T47D (cell line): ENCODE results near the gene NPAS3.

ENCODE experiments used
- DNase-seq, 2 experiments: peaks; one replicate each; pipeline versions ENCODE4 v3.0.0 to v3.0.0-alpha.2; 2011 to 2012; ENCODE audit warnings: low read depth in 1 of 2, low spot score in 1 of 2
- JUND ChIP-seq: IDR thresholded peaks from 2 replicates; pipeline ENCODE4 v1.6.1; 2012; ENCODE audit warnings: low read depth
- in situ Hi-C: cut with HindIII; loops from 2 replicates; pipeline ENCODE4 v1.10.0; 2016; ENCODE audit warnings: low sequenced_read_pairs, low pct_unique_long_range_greater_than_20kb

The NPAS3 gene

DNA sequence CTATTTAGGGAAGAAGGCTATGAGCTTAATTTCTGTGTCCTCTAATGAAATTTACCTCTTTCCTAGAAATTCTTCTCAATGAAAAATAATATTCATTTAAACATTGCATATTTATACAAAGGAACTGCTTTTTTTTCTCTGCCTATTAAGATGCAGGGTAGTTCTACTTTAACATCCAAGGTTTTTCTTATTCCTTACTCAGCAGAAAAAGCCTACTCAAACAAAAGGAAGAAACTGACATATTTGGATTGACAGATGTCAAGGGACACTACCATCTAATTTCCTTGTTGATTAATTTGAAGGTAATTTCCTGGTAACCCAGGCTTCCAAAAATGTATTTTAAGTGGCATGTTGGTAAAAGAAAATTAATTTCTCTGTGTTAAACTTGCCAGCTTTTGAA lies 819.9 kb downstream of the NPAS3 start:
- in situ Hi-C loops: no loop called here
- TF ChIP-seq JUND: no peak
- DNase-seq: no peak

DNA sequence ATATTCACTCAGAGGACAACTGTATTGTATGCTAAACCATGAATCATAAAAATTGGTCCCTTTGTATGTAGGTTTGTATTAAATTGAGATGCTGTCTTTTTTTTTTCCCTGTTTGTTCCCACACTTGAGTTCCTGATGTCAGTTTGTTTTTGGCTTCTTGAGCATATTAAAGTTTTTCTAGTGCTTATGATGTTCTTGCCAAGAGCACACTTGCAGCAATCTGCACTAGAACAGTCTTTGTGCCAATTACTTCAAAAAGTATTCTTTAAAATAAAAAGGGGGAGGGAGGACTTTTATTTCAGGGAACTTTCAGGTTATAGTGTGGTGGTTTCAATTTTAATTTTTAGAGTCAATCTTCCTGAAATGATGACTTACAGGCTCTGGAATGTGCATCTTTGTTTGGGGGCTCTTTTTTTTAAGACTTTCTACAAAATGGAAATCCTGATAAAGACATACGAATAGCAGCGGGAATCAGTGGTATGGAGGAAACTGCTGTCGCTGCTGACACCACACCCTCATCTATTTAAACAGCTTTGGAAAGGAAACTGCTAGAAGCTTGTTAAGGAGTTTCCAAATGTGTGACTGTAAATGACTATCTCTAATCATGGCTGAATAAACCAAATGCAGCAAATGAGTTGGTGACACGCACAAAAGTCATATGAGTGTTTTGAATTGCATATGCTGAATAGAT lies 823.6 kb downstream of the NPAS3 start:
- DNase-seq: no peak
- in situ Hi-C loops: no loop called here
- TF ChIP-seq JUND: no peak

DNA sequence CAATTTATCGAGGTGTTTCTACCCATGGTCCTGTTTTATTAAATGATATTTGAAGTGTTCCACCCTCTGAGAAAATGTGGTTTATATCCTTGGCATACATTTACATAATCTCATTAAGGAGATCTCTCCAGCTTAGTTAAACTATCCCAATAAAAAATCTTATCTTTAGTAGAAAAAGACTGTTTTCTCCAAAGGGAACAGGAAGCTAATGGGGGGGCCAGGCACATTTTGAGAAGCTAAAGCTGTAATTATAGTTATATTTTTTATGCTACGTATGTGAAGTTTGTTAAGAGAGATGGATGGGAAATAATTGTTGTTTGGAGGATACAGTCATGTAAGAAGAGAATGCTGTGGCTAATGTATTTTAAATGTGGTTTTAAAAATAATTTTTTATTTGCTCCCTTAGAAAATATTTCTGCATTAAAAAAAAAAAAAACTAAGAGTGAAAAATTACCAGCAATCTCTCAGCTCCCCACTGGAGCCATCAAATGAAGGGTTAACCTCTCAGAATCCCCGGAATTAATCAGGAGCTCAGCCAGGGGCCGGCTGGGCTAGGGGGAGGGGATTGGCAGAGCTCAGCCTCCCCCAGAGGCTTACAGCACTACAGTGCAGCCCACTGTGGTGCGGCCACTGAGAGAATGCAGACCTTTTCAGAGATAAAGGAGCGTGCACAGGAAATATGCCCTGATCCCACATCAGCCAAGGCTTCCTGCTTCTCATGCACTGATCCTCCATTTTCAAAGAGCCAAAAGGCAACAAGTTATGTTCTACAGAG lies 826.4 kb downstream of the NPAS3 start:
- TF ChIP-seq JUND: no peak
- DNase-seq: no peak
- in situ Hi-C loops: no loop called here

- no peak for TF ChIP-seq JUND
- DNase-seq: no peak
- in situ Hi-C loops: no loop called here
Measured at GRCh38 chr14:33767586-33768457, 829.1 kb downstream of the NPAS3 start.

- in situ Hi-C loops: no loop called here
- TF ChIP-seq JUND: no peak
- DNase-seq: no peak
Measured at GRCh38 chr14:33768458-33768830, 829.8 kb downstream of the NPAS3 start.

DNA sequence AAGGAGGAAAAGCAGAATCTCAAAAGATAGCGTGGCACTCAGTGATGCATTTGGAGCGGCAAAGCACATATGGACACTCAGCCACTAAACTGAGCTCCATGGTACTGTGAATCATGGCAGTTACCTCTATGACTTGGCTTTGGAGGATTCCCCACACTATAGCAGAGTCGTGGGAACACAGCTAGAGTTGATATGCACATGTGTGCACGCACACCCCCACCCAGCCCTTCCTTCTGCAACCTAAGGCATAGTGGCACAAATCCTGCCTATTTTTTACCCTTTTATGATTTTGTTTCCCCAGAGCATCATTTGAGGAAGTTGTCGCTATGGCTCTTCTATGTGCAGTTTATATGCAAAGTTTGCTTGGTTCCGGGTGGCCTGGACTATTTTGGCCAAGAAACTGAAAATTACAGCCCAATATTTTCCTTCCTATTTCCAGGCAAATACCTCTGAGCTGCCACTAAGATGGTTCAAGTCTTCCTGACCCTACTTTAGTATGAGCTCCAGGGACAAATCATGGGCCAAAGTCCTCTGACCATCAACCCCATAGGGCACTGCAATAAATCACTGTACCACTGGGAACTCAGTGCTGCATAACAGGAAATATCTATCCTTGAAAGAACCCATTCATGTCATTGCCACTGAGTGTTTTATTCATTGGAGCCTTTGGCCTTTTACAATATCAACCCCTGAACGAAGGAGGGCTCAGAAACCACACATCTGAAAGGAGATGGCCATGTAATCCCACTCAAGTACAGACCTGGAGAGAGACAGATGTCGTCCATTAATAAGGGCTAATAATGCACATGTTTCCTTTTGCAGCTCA lies 834.7 kb downstream of the NPAS3 start:
- in situ Hi-C loops: no loop called here
- DNase-seq: no peak
- no peak for TF ChIP-seq JUND

- in situ Hi-C loops: no loop called here
- TF ChIP-seq JUND: no peak
Measured at GRCh38 chr14:33774161-33774560, 835.5 kb downstream of the NPAS3 start.

DNA sequence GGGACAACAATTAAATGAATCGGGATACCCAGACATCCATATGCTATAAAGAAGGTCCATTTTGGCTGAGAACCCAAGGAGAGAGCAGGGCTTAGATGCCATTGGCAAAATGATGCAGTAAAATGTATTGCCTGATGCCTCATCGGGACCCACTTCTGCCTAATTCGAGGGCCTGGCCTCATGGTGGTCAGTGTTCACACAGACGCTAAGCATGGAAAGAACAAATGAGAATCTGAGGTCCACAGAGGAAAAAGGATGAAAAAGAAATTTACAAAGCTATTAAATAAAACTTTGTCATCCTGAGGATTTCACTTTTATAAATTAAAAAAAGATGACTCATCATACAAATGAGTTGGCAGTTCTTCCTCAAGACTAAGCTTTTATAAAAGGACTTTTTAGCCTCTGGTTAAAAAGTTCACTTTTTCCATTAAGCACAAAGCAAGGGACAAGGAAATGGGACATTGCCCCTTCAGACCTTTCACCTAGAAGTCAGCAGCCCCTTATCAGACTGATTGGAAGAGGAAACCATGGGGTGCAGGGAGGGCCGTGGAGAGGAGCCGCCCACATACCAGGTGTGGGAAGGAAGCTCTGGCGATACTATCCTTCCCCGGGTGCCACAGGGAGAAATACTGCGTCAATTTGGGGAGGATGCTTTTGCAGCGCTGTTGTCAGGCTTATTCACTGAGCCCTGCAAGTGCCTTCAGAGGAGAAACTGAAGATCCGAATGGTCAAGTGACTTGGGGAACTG lies 836.2 kb downstream of the NPAS3 start:
- DNase-seq: no peak
- in situ Hi-C loops: no loop called here
- no peak for TF ChIP-seq JUND

More at GRCh38 chr14:33774161-33774560, 835.5 kb downstream of the NPAS3 start:
- no peak for DNase-seq

DNA sequence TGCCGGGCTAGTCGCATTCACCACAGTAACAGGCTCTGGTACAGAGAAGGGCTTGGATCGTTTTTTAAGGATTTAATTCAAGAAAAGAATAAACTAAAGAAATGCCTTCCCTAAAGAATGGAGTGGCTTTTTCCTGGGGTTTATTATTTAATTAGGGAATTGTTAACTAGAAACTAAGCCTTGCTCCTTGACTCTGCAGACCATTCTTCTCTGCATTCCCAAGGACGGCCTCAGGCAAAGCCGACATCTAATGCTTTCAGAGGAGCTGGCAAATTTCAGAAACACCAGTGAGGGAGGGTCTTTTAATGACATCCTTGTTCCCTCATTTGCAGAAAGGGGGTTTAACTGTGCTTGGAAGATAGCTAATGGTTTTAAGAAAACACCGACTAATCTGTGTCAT lies 838.2 kb downstream of the NPAS3 start:
- no peak for DNase-seq
- no peak for TF ChIP-seq JUND
- in situ Hi-C loops: no loop called here

DNA sequence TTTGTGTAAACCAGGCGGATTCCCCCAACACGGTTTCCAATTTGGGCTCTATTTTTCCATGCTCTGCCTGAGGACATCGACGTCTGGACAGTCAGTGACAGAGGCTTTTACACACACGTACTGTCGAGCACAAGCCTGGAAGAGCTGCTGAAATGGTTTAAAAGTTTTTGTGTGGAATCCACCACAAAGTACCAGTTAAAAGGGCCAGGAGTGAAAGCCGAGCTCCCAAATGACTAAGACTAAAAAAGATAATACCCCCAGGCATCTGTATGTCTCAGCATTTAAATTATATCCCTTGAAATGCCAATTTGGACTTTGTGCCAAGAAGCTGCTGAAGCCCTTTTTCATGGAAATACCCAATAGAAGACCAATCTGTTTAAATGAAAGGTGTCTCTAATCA lies 839.0 kb downstream of the NPAS3 start:
- in situ Hi-C loops: no loop called here
- no peak for TF ChIP-seq JUND
- DNase-seq: no peak

DNA sequence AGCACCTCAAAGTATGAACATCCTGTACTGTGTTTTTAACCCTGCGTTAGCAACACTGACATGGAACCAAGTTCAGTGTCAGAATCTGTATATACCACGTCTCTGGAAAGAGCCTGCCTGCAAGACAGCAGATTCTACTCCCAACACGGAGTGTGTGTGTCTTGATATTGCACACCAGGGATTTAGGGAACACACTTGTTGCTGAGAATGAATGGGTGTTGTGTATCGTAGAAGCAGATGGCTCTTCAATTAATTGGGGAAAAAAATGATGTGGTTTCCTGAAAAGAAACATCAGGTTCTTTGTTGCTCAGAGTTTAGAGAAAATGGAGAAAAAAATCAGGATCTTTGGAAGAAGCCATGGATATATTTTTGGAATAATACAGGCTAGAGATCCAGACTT lies 841.4 kb downstream of the NPAS3 start:
- no peak for TF ChIP-seq JUND
- in situ Hi-C loops: no loop called here

More for the DNA sequence above, 841.4 kb downstream of the NPAS3 start:
- no peak for DNase-seq
